Keratinocyte (primary cell): ENCODE measurements around the gene SH3BP1. TPM values are rescaled to one million over a fixed set of nuclear protein-coding genes. Genes with fewer than 3 reads are reported as not detected.

Source experiments
- DNase-seq: peaks from one replicate; pipeline ENCODE4 v3.0.0-alpha.2; 2011; ENCODE audit warnings: low read depth, missing footprints, low spot score
- FAIRE-seq: peaks from 2 replicates; lab custom pipeline; 2011; peaks lifted over from hg19 to GRCh38; lab: Jason Lieb, UNC
- H2AFZ ChIP-seq: 2 replicates; pipeline ENCODE4 v1.6.0; 2012; ENCODE audit warnings: low read length, control low read depth, inconsistent platforms; ENCODE audit not compliant: control insufficient read depth
- H3K27ac ChIP-seq: 2 replicates; pipeline ENCODE4 v1.5.1; 2011; ENCODE audit warnings: low read length; ENCODE audit not compliant: control insufficient read depth, insufficient read depth
- H3K27me3 ChIP-seq: 3 replicates; pipeline ENCODE4 v1.6.0; 2011; ENCODE audit warnings: low read length; ENCODE audit not compliant: control insufficient read depth, insufficient read depth; ENCODE audit errors: extremely low read depth
- H3K36me3 ChIP-seq, 2 experiments: 2 replicates in 1 of 2; 3 replicates in 1 of 2; pipeline ENCODE4 v1.5.1; 2011; ENCODE audit warnings: low read length in 2 of 2, mild to moderate bottlenecking in 1 of 2; ENCODE audit not compliant: control insufficient read depth in 2 of 2, insufficient read depth in 2 of 2; ENCODE audit errors: extremely low read depth in 1 of 2
- H3K4me1 ChIP-seq: 3 replicates; pipeline ENCODE4 v1.5.1; 2011; ENCODE audit warnings: low read length; ENCODE audit not compliant: control insufficient read depth, insufficient read depth; ENCODE audit errors: extremely low read depth
- H3K4me2 ChIP-seq: 3 replicates; pipeline ENCODE4 v1.6.0; 2011; ENCODE audit warnings: low read depth, low read length; ENCODE audit not compliant: control insufficient read depth, insufficient read depth; ENCODE audit errors: extremely low read depth
- H3K4me3 ChIP-seq, 3 experiments: fragments of 200-600 bp in 1 of 3; sonication (generic) in 1 of 3; 2 replicates in 2 of 3; 3 replicates in 1 of 3; pipeline ENCODE4 v1.5.1; 2011 to 2016; ENCODE audit warnings: low read length in 3 of 3, mild to moderate bottlenecking in 3 of 3, control low read depth in 2 of 3, inconsistent platforms in 1 of 3, low read depth in 1 of 3, mixed read lengths in 1 of 3, mixed run types in 1 of 3, moderate library complexity in 1 of 3; ENCODE audit not compliant: control insufficient read depth in 2 of 3, insufficient read depth in 2 of 3; ENCODE audit errors: extremely low read depth in 1 of 3
- H3K79me2 ChIP-seq: 2 replicates; pipeline ENCODE4 v1.6.0; 2012; ENCODE audit warnings: low read length; ENCODE audit not compliant: control insufficient read depth, insufficient read depth
- H3K9ac ChIP-seq: 3 replicates; pipeline ENCODE4 v1.6.0; 2011; ENCODE audit warnings: low read length; ENCODE audit not compliant: control insufficient read depth, insufficient read depth; ENCODE audit errors: extremely low read depth
- H3K9me1 ChIP-seq: 3 replicates; pipeline ENCODE4 v1.6.0; 2011; ENCODE audit warnings: low read length; ENCODE audit not compliant: control insufficient read depth, insufficient read depth; ENCODE audit errors: extremely low read depth
- H3K9me3 ChIP-seq: 2 replicates; pipeline ENCODE4 v1.5.1; 2012; ENCODE audit warnings: low read depth, low read length; ENCODE audit not compliant: control insufficient read depth
- H4K20me1 ChIP-seq: 3 replicates; pipeline ENCODE4 v1.6.0; 2011; ENCODE audit warnings: low read length; ENCODE audit not compliant: control insufficient read depth, insufficient read depth; ENCODE audit errors: extremely low read depth
- EZH2 ChIP-seq: IDR thresholded peaks from one replicate; pipeline ENCODE4 v1.6.1; 2012; ENCODE audit warnings: inconsistent platforms, mild to moderate bottlenecking, low read length, moderate library complexity
- dilution Hi-C: fragments of 300-500 bp; cut with MboI; formaldehyde crosslinking; loops from one replicate; pipeline ENCODE4 v1.7.0; 2020; ENCODE audit warnings: low sequenced_read_pairs; ENCODE audit not compliant: extremely low pct_ligation_motif_present
- polyA plus RNA-seq, 5 experiments: library from polyadenylated mRNA; depleted of rRNA in 3 of 5; stranded (reverse) in 3 of 5; stranded (forward) in 1 of 5; unstranded in 1 of 5; fragments of >200 nt; gene quantifications; 1 replicate in 1 of 5; 2 replicates in 3 of 5; 3 replicates in 1 of 5; pipeline versions ENCODE4 v1.2.1 to v1.2.3, GENCODE V29; 2011 to 2012; ENCODE audit warnings: missing spikeins in 2 of 5, low read depth in 1 of 5, low replicate concordance in 1 of 5
- TF ChIP-seq, protein P1 (sequence below), 3 experiments: IDR thresholded peaks in 1 of 3; conservative IDR thresholded peaks in 1 of 3; optimal IDR thresholded peaks in 1 of 3; 2 replicates in 2 of 3; 3 replicates in 1 of 3; pipeline versions ENCODE3 to v1.5.1; 2011; ENCODE audit warnings: low read length in 3 of 3, mild to moderate bottlenecking in 3 of 3, moderate library complexity in 2 of 3, control low read depth in 1 of 3, inconsistent platforms in 1 of 3; ENCODE audit not compliant: insufficient read depth in 2 of 3; ENCODE audit errors: extremely low read depth in 1 of 3

SH3BP1 gene
- polyA plus RNA-seq, 1 donor (not counting 4 experiments of a cell fraction or from before 2014, with no cell fraction given): 27.2 TPM

DNA sequence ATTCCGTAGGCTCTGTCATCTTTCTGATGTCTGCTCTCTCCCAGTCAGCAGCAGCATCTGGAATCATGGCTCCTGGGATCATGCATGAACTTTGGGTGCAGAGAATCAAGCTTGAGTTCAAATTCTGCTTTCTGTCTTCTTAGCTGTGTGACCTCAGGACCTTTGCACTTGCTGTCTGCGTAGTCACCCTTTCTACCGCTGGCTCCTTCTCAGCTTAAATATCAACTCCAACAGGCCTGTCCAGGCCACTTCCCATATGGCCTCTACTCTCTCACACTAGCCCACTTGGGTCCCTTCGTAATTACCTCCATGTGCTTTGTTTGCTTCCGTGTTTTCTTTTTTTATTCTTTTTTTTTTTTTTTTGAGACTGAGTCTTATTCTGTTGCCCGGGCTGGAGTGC lies 35.4 kb upstream of the SH3BP1 start:
- H3K79me2 ChIP-seq: peaks cover 2% of the 10 kb centered on the region
- DNase-seq (no peak), FAIRE-seq (no peak)
- H4K20me1 ChIP-seq: no peaks in the 10 kb centered on the region
- H3K4me3 ChIP-seq: no peak overlapping the region
- no peaks in the 10 kb centered on the region for H3K36me3 ChIP-seq
- H3K27me3 ChIP-seq: no peaks in the 10 kb centered on the region
- no peak overlapping the region for H2AFZ ChIP-seq
- H3K27ac ChIP-seq: no peak overlapping the region
- H3K4me1 ChIP-seq: peaks cover 12% of the 10 kb centered on the region
- H3K9me3 ChIP-seq: no peaks in the 10 kb centered on the region
- no peak overlapping the region for H3K4me2 ChIP-seq
- dilution Hi-C loops: no loop called here
- no peaks in the 10 kb centered on the region for H3K9me1 ChIP-seq
- no peak overlapping the region for H3K9ac ChIP-seq
- TF ChIP-seq, protein P1, sequence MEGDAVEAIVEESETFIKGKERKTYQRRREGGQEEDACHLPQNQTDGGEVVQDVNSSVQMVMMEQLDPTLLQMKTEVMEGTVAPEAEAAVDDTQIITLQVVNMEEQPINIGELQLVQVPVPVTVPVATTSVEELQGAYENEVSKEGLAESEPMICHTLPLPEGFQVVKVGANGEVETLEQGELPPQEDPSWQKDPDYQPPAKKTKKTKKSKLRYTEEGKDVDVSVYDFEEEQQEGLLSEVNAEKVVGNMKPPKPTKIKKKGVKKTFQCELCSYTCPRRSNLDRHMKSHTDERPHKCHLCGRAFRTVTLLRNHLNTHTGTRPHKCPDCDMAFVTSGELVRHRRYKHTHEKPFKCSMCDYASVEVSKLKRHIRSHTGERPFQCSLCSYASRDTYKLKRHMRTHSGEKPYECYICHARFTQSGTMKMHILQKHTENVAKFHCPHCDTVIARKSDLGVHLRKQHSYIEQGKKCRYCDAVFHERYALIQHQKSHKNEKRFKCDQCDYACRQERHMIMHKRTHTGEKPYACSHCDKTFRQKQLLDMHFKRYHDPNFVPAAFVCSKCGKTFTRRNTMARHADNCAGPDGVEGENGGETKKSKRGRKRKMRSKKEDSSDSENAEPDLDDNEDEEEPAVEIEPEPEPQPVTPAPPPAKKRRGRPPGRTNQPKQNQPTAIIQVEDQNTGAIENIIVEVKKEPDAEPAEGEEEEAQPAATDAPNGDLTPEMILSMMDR (optimal IDR thresholded peaks at IDR 0.05 in 1 of 3, IDR thresholded peaks at IDR 0.05 in 1 of 3, conservative IDR thresholded peaks at IDR 0.05 in 1 of 3; ENCODE audit: extremely low read depth in 1 of 3, insufficient read depth in 2 of 3, low read length in 3 of 3): no peak
- TF ChIP-seq EZH2: no peak

DNA sequence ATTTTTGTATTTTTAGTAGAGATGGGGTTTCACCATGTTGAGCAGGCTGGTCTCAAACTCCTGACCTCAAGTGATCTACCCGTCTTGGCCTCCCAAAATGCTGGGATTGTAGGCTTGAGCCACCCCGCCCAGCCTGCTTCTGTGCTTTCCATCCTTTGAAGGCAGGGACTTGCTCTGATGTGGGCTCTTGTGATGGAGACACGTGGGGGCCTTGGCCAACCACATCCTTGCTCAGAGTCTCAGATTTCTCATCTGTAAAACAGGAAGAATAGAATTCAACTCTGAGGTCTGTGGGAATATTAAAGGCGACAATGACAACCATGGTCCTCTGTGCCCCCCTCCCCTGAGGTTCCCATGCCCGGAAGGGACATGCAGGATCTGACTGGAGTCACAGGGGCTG lies 34.6 kb upstream of the SH3BP1 start:
- dilution Hi-C loops: no loop called here
- no peak overlapping the region for H3K27ac ChIP-seq
- TF ChIP-seq, protein P1 (optimal IDR thresholded peaks at IDR 0.05 in 1 of 3, IDR thresholded peaks at IDR 0.05 in 1 of 3, conservative IDR thresholded peaks at IDR 0.05 in 1 of 3; ENCODE audit: extremely low read depth in 1 of 3, insufficient read depth in 2 of 3, low read length in 3 of 3): no peak
- TF ChIP-seq EZH2: no peak
- H3K9me3 ChIP-seq: no peaks in the 10 kb centered on the region
- H3K9me1 ChIP-seq: no peaks in the 10 kb centered on the region
- H4K20me1 ChIP-seq: no peaks in the 10 kb centered on the region
- H3K4me3 ChIP-seq: no peak overlapping the region
- H2AFZ ChIP-seq: no peak overlapping the region
- H3K36me3 ChIP-seq: no peaks in the 10 kb centered on the region
- H3K4me1 ChIP-seq: peaks cover 19% of the 10 kb centered on the region
- peaks cover 10% of the 10 kb centered on the region for H3K79me2 ChIP-seq
- H3K9ac ChIP-seq: no peak overlapping the region
- H3K27me3 ChIP-seq: no peaks in the 10 kb centered on the region
- DNase-seq: no peak
- FAIRE-seq: no peak
- H3K4me2 ChIP-seq: no peak overlapping the region
